ENCODE data around the gene MMAB.

The MMAB gene

GRCh38 chr12:109545826-109546225 is 27.5 kb downstream of the MMAB start:
- Histone ChIP-seq H3K27me3 (replicated peaks; ENCODE audit: control insufficient read depth, insufficient read depth, low read length) (peaks cover 28% of the 10 kb centered on the region), H3K36me3 (ENCODE audit: control insufficient read depth, insufficient read depth, low read length, severe bottlenecking) (no peaks in the 10 kb centered on the region), H3K4me3 (ENCODE audit: low read length) (no peak overlapping the region), H3K9me3 (ENCODE audit: control insufficient read depth, low read length) (peaks cover 4% of the 10 kb centered on the region), H3K9ac (ENCODE audit: low read length) (no peak overlapping the region), H3K4me1 (ENCODE audit: control insufficient read depth, insufficient read depth, low read length) (peaks cover 11% of the 10 kb centered on the region)
- DNase-seq (ENCODE audit: low read depth): no peak

DNA sequence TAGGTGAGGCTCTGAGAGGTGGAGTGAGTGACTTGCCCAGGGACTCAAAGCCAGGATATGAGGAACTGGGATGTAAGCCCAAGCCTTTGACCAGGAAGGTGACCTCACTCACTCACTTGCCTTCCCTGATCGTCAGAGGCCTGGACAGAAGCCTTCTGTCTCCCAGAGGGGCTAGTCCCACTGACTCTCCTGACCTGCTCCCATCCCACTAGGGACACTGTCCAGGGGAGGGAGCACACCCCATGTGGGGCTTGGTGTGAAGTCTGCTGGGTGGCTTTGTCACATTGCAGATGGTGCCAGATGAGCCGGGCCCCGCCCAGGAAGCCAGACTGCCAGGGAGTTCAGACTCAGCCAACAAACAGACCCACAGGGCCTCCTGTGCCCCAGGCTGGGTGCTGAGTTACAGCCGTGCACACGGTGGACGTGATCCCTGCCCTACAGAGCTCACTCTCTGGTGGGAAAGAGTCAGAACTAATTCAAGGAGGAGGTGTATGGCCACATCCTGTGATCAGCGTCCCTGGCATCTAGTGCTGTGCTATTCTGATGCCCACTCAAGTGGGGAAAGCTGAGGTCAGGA is 28.3 kb downstream of the MMAB start:
- peak; percentile 22 for DNase-seq (ENCODE audit: low read depth)
- Histone ChIP-seq H3K27me3 (replicated peaks; ENCODE audit: control insufficient read depth, insufficient read depth, low read length) (peaks cover 21% of the 10 kb centered on the region), H3K36me3 (ENCODE audit: control insufficient read depth, insufficient read depth, low read length, severe bottlenecking) (no peaks in the 10 kb centered on the region)

DNA sequence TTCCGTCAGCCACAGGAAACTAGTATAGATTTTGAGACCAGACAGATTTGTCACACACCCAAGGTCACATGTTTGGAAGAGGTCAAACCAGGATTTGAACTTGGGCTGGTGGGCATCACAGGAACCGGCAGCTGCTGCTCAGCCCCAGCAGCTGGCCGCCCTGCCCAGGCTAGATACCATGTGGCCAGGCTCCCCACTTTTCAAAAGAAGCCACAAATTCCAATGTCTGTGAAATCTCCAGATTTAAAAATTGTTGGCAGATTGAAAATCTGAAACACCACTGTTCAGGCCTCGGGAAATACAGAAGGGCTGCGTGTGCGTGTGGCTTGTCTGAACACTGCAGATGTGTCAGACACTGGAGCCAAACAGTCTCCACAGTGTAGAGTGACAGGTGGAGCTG is 30.4 kb downstream of the MMAB start:
- Histone ChIP-seq H3K4me1 (ENCODE audit: control insufficient read depth, insufficient read depth, low read length) (peaks cover 15% of the 10 kb centered on the region), H3K9ac (ENCODE audit: low read length) (no peak overlapping the region), H3K27me3 (replicated peaks; ENCODE audit: control insufficient read depth, insufficient read depth, low read length) (peaks cover 7% of the 10 kb centered on the region), H3K4me3 (ENCODE audit: low read length) (no peak overlapping the region), H3K9me3 (ENCODE audit: control insufficient read depth, low read length) (no peaks in the 10 kb centered on the region), H3K36me3 (ENCODE audit: control insufficient read depth, insufficient read depth, low read length, severe bottlenecking) (no peaks in the 10 kb centered on the region)
- DNase-seq (ENCODE audit: low read depth): no peak

More for the DNA sequence above, 28.3 kb downstream of the MMAB start:
- H3K9ac ChIP-seq (ENCODE audit: low read length): no peak overlapping the region
- H3K4me1 ChIP-seq (ENCODE audit: control insufficient read depth, insufficient read depth, low read length): peaks cover 11% of the 10 kb centered on the region
- H3K9me3 ChIP-seq (ENCODE audit: control insufficient read depth, low read length): peaks cover 4% of the 10 kb centered on the region
- no peak overlapping the region for H3K4me3 ChIP-seq (ENCODE audit: low read length)

- Histone ChIP-seq H3K9ac (ENCODE audit: low read length) (no peak overlapping the region), H3K36me3 (ENCODE audit: control insufficient read depth, insufficient read depth, low read length, severe bottlenecking) (no peaks in the 10 kb centered on the region), H3K4me3 (ENCODE audit: low read length) (no peak overlapping the region), H3K9me3 (ENCODE audit: control insufficient read depth, low read length) (no peaks in the 10 kb centered on the region), H3K27me3 (replicated peaks; ENCODE audit: control insufficient read depth, insufficient read depth, low read length) (no peaks in the 10 kb centered on the region), H3K4me1 (ENCODE audit: control insufficient read depth, insufficient read depth, low read length) (peaks cover 15% of the 10 kb centered on the region)
- no peak for DNase-seq (ENCODE audit: low read depth)
These were observed 31.3 kb downstream of the MMAB start for GRCh38 chr12:109542014-109542413.

- Histone ChIP-seq H3K4me1 (ENCODE audit: control insufficient read depth, insufficient read depth, low read length) (peaks cover 15% of the 10 kb centered on the region), H3K36me3 (ENCODE audit: control insufficient read depth, insufficient read depth, low read length, severe bottlenecking) (no peaks in the 10 kb centered on the region), H3K9ac (ENCODE audit: low read length) (no peak overlapping the region), H3K9me3 (ENCODE audit: control insufficient read depth, low read length) (no peaks in the 10 kb centered on the region), H3K4me3 (ENCODE audit: low read length) (no peak overlapping the region), H3K27me3 (replicated peaks; ENCODE audit: control insufficient read depth, insufficient read depth, low read length) (no peaks in the 10 kb centered on the region)
- DNase-seq (ENCODE audit: low read depth): no peak
These were observed 31.9 kb downstream of the MMAB start for GRCh38 chr12:109541413-109541726.

GRCh38 chr12:109540526-109541412 is 32.5 kb downstream of the MMAB start:
- Histone ChIP-seq H3K27me3 (replicated peaks; ENCODE audit: control insufficient read depth, insufficient read depth, low read length) (no peaks in the 10 kb centered on the region), H3K9me3 (ENCODE audit: control insufficient read depth, low read length) (no peaks in the 10 kb centered on the region), H3K36me3 (ENCODE audit: control insufficient read depth, insufficient read depth, low read length, severe bottlenecking) (peaks cover 3% of the 10 kb centered on the region), H3K9ac (ENCODE audit: low read length) (no peak overlapping the region), H3K4me1 (ENCODE audit: control insufficient read depth, insufficient read depth, low read length) (peaks cover 15% of the 10 kb centered on the region), H3K4me3 (ENCODE audit: low read length) (no peak overlapping the region)
- DNase-seq (ENCODE audit: low read depth): no peak

DNA sequence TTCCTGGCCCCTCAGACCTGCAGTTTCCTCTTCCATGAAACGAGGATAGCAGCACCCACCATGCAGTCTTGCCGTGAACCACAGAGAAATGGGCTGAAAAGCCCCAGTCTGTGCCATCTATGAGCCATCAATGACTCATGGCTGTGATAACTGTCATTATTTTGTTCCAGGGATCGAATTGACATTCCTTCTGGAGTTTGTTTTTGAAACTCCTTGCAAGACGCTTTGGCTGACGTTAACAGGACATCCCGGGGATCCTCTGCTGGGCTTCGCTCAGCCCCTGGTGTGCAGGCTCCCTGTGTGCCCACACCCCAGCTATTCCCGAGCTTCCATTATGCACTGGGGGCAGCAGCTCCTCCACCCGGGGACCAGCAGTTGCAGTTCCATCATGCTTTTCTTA is 33.8 kb downstream of the MMAB start:
- no peak overlapping the region for H3K9ac ChIP-seq (ENCODE audit: low read length)
- H3K4me1 ChIP-seq (ENCODE audit: control insufficient read depth, insufficient read depth, low read length): peaks cover 4% of the 10 kb centered on the region
- no peaks in the 10 kb centered on the region for H3K9me3 ChIP-seq (ENCODE audit: control insufficient read depth, low read length)
- no peak overlapping the region for H3K4me3 ChIP-seq (ENCODE audit: low read length)
- peak; percentile 35 for DNase-seq (ENCODE audit: low read depth)
- peaks cover 14% of the 10 kb centered on the region for H3K36me3 ChIP-seq (ENCODE audit: control insufficient read depth, insufficient read depth, low read length, severe bottlenecking)
- no peaks in the 10 kb centered on the region for H3K27me3 ChIP-seq (replicated peaks; ENCODE audit: control insufficient read depth, insufficient read depth, low read length)

GRCh38 chr12:109538191-109538863 is 35.0 kb downstream of the MMAB start:
- Histone ChIP-seq H3K27me3 (replicated peaks; ENCODE audit: control insufficient read depth, insufficient read depth, low read length) (no peaks in the 10 kb centered on the region), H3K4me1 (ENCODE audit: control insufficient read depth, insufficient read depth, low read length) (peaks cover 4% of the 10 kb centered on the region), H3K9ac (ENCODE audit: low read length) (no peak overlapping the region), H3K4me3 (ENCODE audit: low read length) (no peak overlapping the region), H3K9me3 (ENCODE audit: control insufficient read depth, low read length) (no peaks in the 10 kb centered on the region), H3K36me3 (ENCODE audit: control insufficient read depth, insufficient read depth, low read length, severe bottlenecking) (peaks cover 20% of the 10 kb centered on the region)
- DNase-seq (ENCODE audit: low read depth): no peak

GRCh38 chr12:109537136-109537535 is 36.2 kb downstream of the MMAB start:
- DNase-seq (ENCODE audit: low read depth): no peak
- Histone ChIP-seq H3K4me3 (ENCODE audit: low read length) (no peak overlapping the region), H3K27me3 (replicated peaks; ENCODE audit: control insufficient read depth, insufficient read depth, low read length) (no peaks in the 10 kb centered on the region)

GRCh38 chr12:109535863-109536250 is 37.4 kb downstream of the MMAB start:
- Histone ChIP-seq H3K4me1 (ENCODE audit: control insufficient read depth, insufficient read depth, low read length) (peaks cover 4% of the 10 kb centered on the region), H3K9me3 (ENCODE audit: control insufficient read depth, low read length) (no peaks in the 10 kb centered on the region), H3K4me3 (ENCODE audit: low read length) (no peak overlapping the region), H3K9ac (ENCODE audit: low read length) (no peak overlapping the region), H3K27me3 (replicated peaks; ENCODE audit: control insufficient read depth, insufficient read depth, low read length) (no peaks in the 10 kb centered on the region), H3K36me3 (ENCODE audit: control insufficient read depth, insufficient read depth, low read length, severe bottlenecking) (peaks cover 40% of the 10 kb centered on the region)
- DNase-seq (ENCODE audit: low read depth): no peak

More at GRCh38 chr12:109537136-109537535, 36.2 kb downstream of the MMAB start:
- no peaks in the 10 kb centered on the region for H3K9me3 ChIP-seq (ENCODE audit: control insufficient read depth, low read length)
- H3K9ac ChIP-seq (ENCODE audit: low read length): no peak overlapping the region
- H3K36me3 ChIP-seq (ENCODE audit: control insufficient read depth, insufficient read depth, low read length, severe bottlenecking): peaks cover 27% of the 10 kb centered on the region
- H3K4me1 ChIP-seq (ENCODE audit: control insufficient read depth, insufficient read depth, low read length): peaks cover 4% of the 10 kb centered on the region

- Histone ChIP-seq H3K36me3 (ENCODE audit: control insufficient read depth, insufficient read depth, low read length, severe bottlenecking) (peaks cover 40% of the 10 kb centered on the region), H3K4me1 (ENCODE audit: control insufficient read depth, insufficient read depth, low read length) (peaks cover 4% of the 10 kb centered on the region), H3K27me3 (replicated peaks; ENCODE audit: control insufficient read depth, insufficient read depth, low read length) (no peaks in the 10 kb centered on the region), H3K9me3 (ENCODE audit: control insufficient read depth, low read length) (no peaks in the 10 kb centered on the region), H3K9ac (ENCODE audit: low read length) (no peak overlapping the region), H3K4me3 (ENCODE audit: low read length) (no peak overlapping the region)
- no peak for DNase-seq (ENCODE audit: low read depth)
These were observed 38.0 kb downstream of the MMAB start for GRCh38 chr12:109535231-109535862.
